HEK293 (cell line): ENCODE results near the gene RAX2.

Source experiments
- CTCF ChIP-seq: fragments of 450-650 bp; formaldehyde crosslinking; IDR thresholded peaks from 2 replicates; pipeline ENCODE4 v1.5.1; 2016; ENCODE audit warnings: missing biosample characterization, missing genetic modification characterization
- GLIS1 ChIP-seq: fragments of 450-650 bp; formaldehyde crosslinking; IDR thresholded peaks from 2 replicates; pipeline ENCODE4 v1.5.1; 2016; ENCODE audit warnings: missing biosample characterization, missing genetic modification characterization
- HOXC10 ChIP-seq: sonication (generic); formaldehyde crosslinking; IDR thresholded peaks from 2 replicates; pipeline ENCODE4 v1.8.1; 2023; ENCODE audit warnings: mild to moderate bottlenecking, missing genetic modification reagents
- KLF10 ChIP-seq: fragments of 450-650 bp; IDR thresholded peaks from 2 replicates; pipeline ENCODE4 v1.5.1; 2018; ENCODE audit warnings: missing biosample characterization, mild to moderate bottlenecking, missing genetic modification characterization
- KLF9 ChIP-seq: fragments of 450-650 bp; formaldehyde crosslinking; IDR thresholded peaks from 2 replicates; pipeline ENCODE4 v1.5.1; 2016; ENCODE audit warnings: missing biosample characterization, missing genetic modification characterization, low read depth
- MEIS1 ChIP-seq: sonication (generic); formaldehyde crosslinking; IDR thresholded peaks from 2 replicates; pipeline ENCODE4 v1.8.1; 2022; ENCODE audit warnings: missing genetic modification reagents, mild to moderate bottlenecking, borderline replicate concordance
- SP3 ChIP-seq: fragments of 450-650 bp; formaldehyde crosslinking; IDR thresholded peaks from 2 replicates; pipeline ENCODE4 v1.5.1; 2016; ENCODE audit warnings: missing biosample characterization, missing genetic modification characterization
- ZEB2 ChIP-seq: fragments of 450-650 bp; formaldehyde crosslinking; IDR thresholded peaks from 2 replicates; pipeline ENCODE4 v1.5.1; 2016; ENCODE audit warnings: missing biosample characterization, missing genetic modification characterization
- ZFHX2 ChIP-seq: fragments of 450-650 bp; formaldehyde crosslinking; conservative IDR thresholded peaks from 2 replicates; pipeline ENCODE4 v1.5.1; 2016; ENCODE audit warnings: missing biosample characterization, missing genetic modification characterization
- ZFP37 ChIP-seq: fragments of 450-650 bp; formaldehyde crosslinking; IDR thresholded peaks from 2 replicates; pipeline ENCODE4 v1.5.1; 2016; ENCODE audit warnings: missing biosample characterization, missing genetic modification characterization
- ZFP41 ChIP-seq: fragments of 450-650 bp; formaldehyde crosslinking; IDR thresholded peaks from 2 replicates; pipeline ENCODE4 v1.5.1; 2016; ENCODE audit warnings: missing biosample characterization, missing genetic modification characterization, borderline replicate concordance
- ZNF132 ChIP-seq: fragments of 450-650 bp; formaldehyde crosslinking; IDR thresholded peaks from 2 replicates; pipeline ENCODE4 v1.5.1; 2017; ENCODE audit warnings: missing biosample characterization, missing genetic modification characterization, borderline replicate concordance
- ZNF140 ChIP-seq: fragments of 450-650 bp; formaldehyde crosslinking; IDR thresholded peaks from 2 replicates; pipeline ENCODE4 v1.5.1; 2016; ENCODE audit warnings: missing biosample characterization, missing genetic modification characterization
- ZNF157 ChIP-seq: fragments of 450-650 bp; formaldehyde crosslinking; IDR thresholded peaks from 2 replicates; pipeline ENCODE4 v1.5.1; 2016; ENCODE audit warnings: missing biosample characterization, missing genetic modification characterization
- ZNF174 ChIP-seq: fragments of 450-650 bp; formaldehyde crosslinking; IDR thresholded peaks from 2 replicates; pipeline ENCODE4 v1.5.0; 2017; ENCODE audit warnings: missing biosample characterization, mild to moderate bottlenecking, missing genetic modification characterization
- ZNF175 ChIP-seq: fragments of 450-650 bp; formaldehyde crosslinking; IDR thresholded peaks from 2 replicates; pipeline ENCODE4 v1.5.1; 2016; ENCODE audit warnings: missing biosample characterization, missing genetic modification characterization
- ZNF19 ChIP-seq: fragments of 450-650 bp; formaldehyde crosslinking; IDR thresholded peaks from 2 replicates; pipeline ENCODE4; 2016; ENCODE audit warnings: missing biosample characterization, missing genetic modification characterization, low read depth
- ZNF211 ChIP-seq: fragments of 450-650 bp; formaldehyde crosslinking; IDR thresholded peaks from 2 replicates; pipeline ENCODE4 v1.5.1; 2016; ENCODE audit warnings: low read depth, missing biosample characterization, missing genetic modification characterization
- ZNF221 ChIP-seq: fragments of 450-650 bp; formaldehyde crosslinking; IDR thresholded peaks from 2 replicates; pipeline ENCODE4 v1.5.1; 2017; ENCODE audit warnings: missing biosample characterization, missing genetic modification characterization, borderline replicate concordance
- ZNF24 ChIP-seq: fragments of 450-650 bp; formaldehyde crosslinking; IDR thresholded peaks from 2 replicates; pipeline ENCODE4 v1.5.1; 2016; ENCODE audit warnings: missing biosample characterization, missing genetic modification characterization
- ZNF248 ChIP-seq: fragments of 450-650 bp; formaldehyde crosslinking; IDR thresholded peaks from 2 replicates; pipeline ENCODE4 v1.5.1; 2017; ENCODE audit warnings: missing biosample characterization, missing genetic modification characterization
- ZNF335 ChIP-seq: fragments of 450-650 bp; formaldehyde crosslinking; conservative IDR thresholded peaks from 2 replicates; pipeline ENCODE4 v1.5.1; 2016; ENCODE audit warnings: missing biosample characterization, missing genetic modification characterization
- ZNF48 ChIP-seq: fragments of 450-650 bp; formaldehyde crosslinking; IDR thresholded peaks from 2 replicates; pipeline ENCODE4 v1.5.1; 2016; ENCODE audit warnings: missing biosample characterization, missing genetic modification characterization
- ZNF501 ChIP-seq: fragments of 450-650 bp; formaldehyde crosslinking; IDR thresholded peaks from 2 replicates; pipeline ENCODE4 v1.5.1; 2016; ENCODE audit warnings: missing biosample characterization, missing genetic modification characterization
- ZNF560 ChIP-seq: fragments of 450-650 bp; formaldehyde crosslinking; IDR thresholded peaks from 2 replicates; pipeline ENCODE4 v1.5.1; 2017; ENCODE audit warnings: missing biosample characterization, missing genetic modification characterization, borderline replicate concordance
- ZNF623 ChIP-seq: fragments of 450-650 bp; formaldehyde crosslinking; IDR thresholded peaks from 2 replicates; pipeline ENCODE4 v1.5.1; 2016; ENCODE audit warnings: missing biosample characterization, missing genetic modification characterization
- ZNF624 ChIP-seq: fragments of 450-650 bp; formaldehyde crosslinking; IDR thresholded peaks from 2 replicates; pipeline ENCODE4 v1.5.1; 2017; ENCODE audit warnings: missing biosample characterization, missing genetic modification characterization
- ZNF660 ChIP-seq: fragments of 450-650 bp; IDR thresholded peaks from 2 replicates; pipeline ENCODE4 v1.5.1; 2018; ENCODE audit warnings: missing biosample characterization, mild to moderate bottlenecking, missing genetic modification characterization
- ZNF768 ChIP-seq: fragments of 450-650 bp; formaldehyde crosslinking; IDR thresholded peaks from 2 replicates; pipeline ENCODE4 v1.5.1; 2018; ENCODE audit warnings: missing biosample characterization, mild to moderate bottlenecking, missing genetic modification characterization
- ZNF843 ChIP-seq: fragments of 450-650 bp; formaldehyde crosslinking; IDR thresholded peaks from 2 replicates; pipeline ENCODE4 v1.5.1; 2016; ENCODE audit warnings: missing biosample characterization, missing genetic modification characterization
- ZSCAN23 ChIP-seq: fragments of 450-650 bp; formaldehyde crosslinking; IDR thresholded peaks from 2 replicates; pipeline ENCODE4 v1.5.1; 2016; ENCODE audit warnings: missing biosample characterization, missing genetic modification characterization
- ZSCAN5A ChIP-seq: fragments of 450-650 bp; formaldehyde crosslinking; IDR thresholded peaks from 2 replicates; pipeline ENCODE4 v1.5.1; 2016; ENCODE audit warnings: missing biosample characterization, missing genetic modification characterization
- TF ChIP-seq, protein P1 (sequence below): fragments of 450-650 bp; formaldehyde crosslinking; IDR thresholded peaks from 2 replicates; pipeline ENCODE4 v1.5.1; 2017; ENCODE audit warnings: missing biosample characterization, missing genetic modification characterization
- TF ChIP-seq, protein P2 (sequence below): fragments of 450-650 bp; formaldehyde crosslinking; IDR thresholded peaks from 2 replicates; pipeline ENCODE4 v1.5.1; 2016; ENCODE audit warnings: missing biosample characterization, missing genetic modification characterization

Gene RAX2

DNA sequence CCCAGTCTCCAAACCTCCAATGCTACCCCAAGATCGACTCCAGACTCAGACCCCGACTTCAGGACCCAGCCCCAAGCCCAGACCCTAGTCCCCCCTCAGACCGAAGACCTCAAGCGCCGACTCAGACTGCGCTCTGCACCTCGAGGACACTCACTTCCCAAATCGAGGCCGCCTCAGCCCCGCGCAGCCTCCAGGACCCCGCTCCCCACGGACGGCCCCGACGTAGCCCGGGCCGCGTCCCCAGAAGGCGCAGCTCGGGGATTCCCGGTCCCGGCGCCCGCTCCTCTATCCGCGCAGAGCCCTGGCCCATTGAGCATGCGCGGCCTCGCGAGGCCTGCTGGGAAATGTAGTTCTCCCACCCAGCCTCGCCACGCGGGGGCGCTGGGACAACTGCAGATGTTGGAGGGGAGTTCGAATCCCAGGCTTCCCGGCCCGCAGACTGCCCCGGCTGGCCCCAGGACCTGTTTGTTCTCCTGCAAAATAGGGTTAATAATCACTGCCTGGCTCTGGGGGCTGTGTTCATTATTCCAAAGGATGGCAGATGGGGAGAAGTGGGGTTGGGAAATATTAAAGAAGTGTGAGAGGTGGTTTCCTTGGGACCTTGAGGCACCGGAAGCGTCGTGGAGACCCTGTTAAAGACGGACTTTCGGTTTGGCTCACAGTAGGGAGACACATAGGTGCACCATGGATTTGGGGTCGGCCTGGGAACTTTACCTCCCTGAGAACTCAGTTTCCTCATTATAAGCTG is 10.5 kb downstream of the RAX2 start, which contains the start of gene APBA3 (continued):
- TF ChIP-seq ZSCAN5A (tag by site-specific recombination) (peak; percentile 78), ZNF221 (no peak), CTCF (tag by site-specific recombination) (peak; percentile 98), ZNF624 (tag by site-specific recombination) (no peak), ZNF175 (tag by site-specific recombination) (no peak), ZNF174 (tag by site-specific recombination) (no peak), KLF9 (tag by site-specific recombination) (peak; percentile 19; the same call in 1 of the 2 replicates), KLF10 (tag by site-specific recombination) (peak; percentile 32; the same call in 1 of the 2 replicates), ZNF560 (tag by site-specific recombination) (no peak), ZNF140 (tag by site-specific recombination) (no peak), ZFP41 (no peak), SP3 (tag by site-specific recombination) (peak; percentile 50; the same call in 1 of the 2 replicates), MEIS1 (CRISPR knock-in tag) (no peak), ZEB2 (tag by site-specific recombination) (peak; percentile 87), ZFHX2 (tag by site-specific recombination) (peak; percentile 59; the same call in 1 of the 2 replicates), ZNF48 (tag by site-specific recombination) (no peak), GLIS1 (tag by site-specific recombination) (peak; percentile 65), ZNF335 (peak; percentile 96), ZNF501 (tag by site-specific recombination) (peak; percentile 77), HOXC10 (no peak), ZNF24 (peak; percentile 68; the same call in 1 of the 2 replicates), ZNF132 (tag by site-specific recombination) (no peak), ZFP37 (tag by site-specific recombination) (0 out of 2 replicates have a peak, but pooled peaks have one; percentile 16), ZNF660 (tag by site-specific recombination) (peak; percentile 79), ZNF211 (tag by site-specific recombination) (no peak), ZSCAN23 (tag by site-specific recombination) (peak; percentile 82; the same call in 1 of the 2 replicates), ZNF843 (peak; percentile 53), ZNF248 (tag by site-specific recombination) (no peak), ZNF623 (tag by site-specific recombination) (peak; percentile 36; the same call in 1 of the 2 replicates), ZNF157 (tag by site-specific recombination) (no peak), ZNF768 (tag by site-specific recombination) (no peak), ZNF19 (tag by site-specific recombination) (no peak)
- TF ChIP-seq, protein P1, sequence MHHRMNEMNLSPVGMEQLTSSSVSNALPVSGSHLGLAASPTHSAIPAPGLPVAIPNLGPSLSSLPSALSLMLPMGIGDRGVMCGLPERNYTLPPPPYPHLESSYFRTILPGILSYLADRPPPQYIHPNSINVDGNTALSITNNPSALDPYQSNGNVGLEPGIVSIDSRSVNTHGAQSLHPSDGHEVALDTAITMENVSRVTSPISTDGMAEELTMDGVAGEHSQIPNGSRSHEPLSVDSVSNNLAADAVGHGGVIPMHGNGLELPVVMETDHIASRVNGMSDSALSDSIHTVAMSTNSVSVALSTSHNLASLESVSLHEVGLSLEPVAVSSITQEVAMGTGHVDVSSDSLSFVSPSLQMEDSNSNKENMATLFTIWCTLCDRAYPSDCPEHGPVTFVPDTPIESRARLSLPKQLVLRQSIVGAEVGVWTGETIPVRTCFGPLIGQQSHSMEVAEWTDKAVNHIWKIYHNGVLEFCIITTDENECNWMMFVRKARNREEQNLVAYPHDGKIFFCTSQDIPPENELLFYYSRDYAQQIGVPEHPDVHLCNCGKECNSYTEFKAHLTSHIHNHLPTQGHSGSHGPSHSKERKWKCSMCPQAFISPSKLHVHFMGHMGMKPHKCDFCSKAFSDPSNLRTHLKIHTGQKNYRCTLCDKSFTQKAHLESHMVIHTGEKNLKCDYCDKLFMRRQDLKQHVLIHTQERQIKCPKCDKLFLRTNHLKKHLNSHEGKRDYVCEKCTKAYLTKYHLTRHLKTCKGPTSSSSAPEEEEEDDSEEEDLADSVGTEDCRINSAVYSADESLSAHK (tag by site-specific recombination): peak; percentile 44
- TF ChIP-seq, protein P2, sequence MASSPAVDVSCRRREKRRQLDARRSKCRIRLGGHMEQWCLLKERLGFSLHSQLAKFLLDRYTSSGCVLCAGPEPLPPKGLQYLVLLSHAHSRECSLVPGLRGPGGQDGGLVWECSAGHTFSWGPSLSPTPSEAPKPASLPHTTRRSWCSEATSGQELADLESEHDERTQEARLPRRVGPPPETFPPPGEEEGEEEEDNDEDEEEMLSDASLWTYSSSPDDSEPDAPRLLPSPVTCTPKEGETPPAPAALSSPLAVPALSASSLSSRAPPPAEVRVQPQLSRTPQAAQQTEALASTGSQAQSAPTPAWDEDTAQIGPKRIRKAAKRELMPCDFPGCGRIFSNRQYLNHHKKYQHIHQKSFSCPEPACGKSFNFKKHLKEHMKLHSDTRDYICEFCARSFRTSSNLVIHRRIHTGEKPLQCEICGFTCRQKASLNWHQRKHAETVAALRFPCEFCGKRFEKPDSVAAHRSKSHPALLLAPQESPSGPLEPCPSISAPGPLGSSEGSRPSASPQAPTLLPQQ: peak; percentile 84
